HG03442 (cell line): ENCODE measurements around the gene ABITRAM.
A peak's percentile ranks its signal among the peaks of the same experiment; 100 is the strongest.
"Not testable (repeated sequence)": the region's sequence is repeated elsewhere in the genome, so short reads cannot be mapped to it uniquely, and the experiment has no call there.

Experiments used
- ATAC-seq: cut with Tn5 transposase; IDR thresholded peaks from one replicate; pipeline ENCODE4 v1.9.1; 2021; ENCODE audit warnings: mild to moderate bottlenecking, moderate library complexity; ENCODE audit not compliant: unreplicated experiment

ABITRAM gene, protein sequence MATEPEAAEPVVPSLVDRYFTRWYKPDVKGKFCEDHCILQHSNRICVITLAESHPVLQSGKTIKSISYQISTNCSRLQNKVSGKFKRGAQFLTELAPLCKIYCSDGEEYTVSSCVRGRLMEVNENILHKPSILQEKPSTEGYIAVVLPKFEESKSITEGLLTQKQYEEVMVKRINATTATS

DNA sequence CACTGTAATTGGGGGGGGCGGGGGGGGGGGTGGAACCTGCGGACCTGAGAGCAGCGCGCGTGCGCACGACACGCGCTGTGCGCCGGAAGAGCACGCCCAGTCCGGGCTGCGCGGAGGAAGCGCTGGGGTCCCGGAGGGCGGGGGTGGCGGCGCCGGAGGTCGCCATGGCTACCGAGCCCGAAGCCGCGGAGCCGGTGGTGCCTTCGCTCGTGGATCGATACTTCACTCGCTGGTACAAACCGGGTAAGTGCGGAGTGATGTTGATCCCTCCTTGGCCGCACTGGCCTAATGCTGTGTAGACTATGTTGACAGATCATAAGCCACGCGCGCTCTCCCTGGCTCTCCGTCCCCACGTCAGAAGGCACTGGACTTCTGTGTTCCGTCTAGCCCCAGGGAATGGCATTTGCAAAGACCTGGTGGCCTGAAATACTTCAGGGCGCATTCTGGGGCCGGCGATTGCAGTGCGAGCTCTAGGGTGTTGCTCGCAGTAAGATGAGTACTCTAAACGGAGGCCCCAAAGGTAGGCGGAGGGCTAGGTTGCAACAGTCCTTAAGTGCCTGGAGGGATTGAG, at the start of gene ABITRAM:
TSS of gene ABITRAM (plus strand) at position 78 of the 571 bp plus-strand sequence. CDS start at position 165, 87 bp downstream.
- ATAC-seq, result peak; percentile 69

- no peak for ATAC-seq
Observed at GRCh38 chr9:108884701-108885100, 49.5 kb upstream of the ABITRAM start.

- peak; percentile 99 for ATAC-seq
Observed at GRCh38 chr9:108885643-108886348, 48.4 kb upstream of the ABITRAM start.

- not testable (repeated sequence) for ATAC-seq
Observed at GRCh38 chr9:108886594-108887271, 47.5 kb upstream of the ABITRAM start.

GRCh38 chr9:108889649-108890067, 44.5 kb upstream of the ABITRAM start:
- no peak for ATAC-seq

DNA sequence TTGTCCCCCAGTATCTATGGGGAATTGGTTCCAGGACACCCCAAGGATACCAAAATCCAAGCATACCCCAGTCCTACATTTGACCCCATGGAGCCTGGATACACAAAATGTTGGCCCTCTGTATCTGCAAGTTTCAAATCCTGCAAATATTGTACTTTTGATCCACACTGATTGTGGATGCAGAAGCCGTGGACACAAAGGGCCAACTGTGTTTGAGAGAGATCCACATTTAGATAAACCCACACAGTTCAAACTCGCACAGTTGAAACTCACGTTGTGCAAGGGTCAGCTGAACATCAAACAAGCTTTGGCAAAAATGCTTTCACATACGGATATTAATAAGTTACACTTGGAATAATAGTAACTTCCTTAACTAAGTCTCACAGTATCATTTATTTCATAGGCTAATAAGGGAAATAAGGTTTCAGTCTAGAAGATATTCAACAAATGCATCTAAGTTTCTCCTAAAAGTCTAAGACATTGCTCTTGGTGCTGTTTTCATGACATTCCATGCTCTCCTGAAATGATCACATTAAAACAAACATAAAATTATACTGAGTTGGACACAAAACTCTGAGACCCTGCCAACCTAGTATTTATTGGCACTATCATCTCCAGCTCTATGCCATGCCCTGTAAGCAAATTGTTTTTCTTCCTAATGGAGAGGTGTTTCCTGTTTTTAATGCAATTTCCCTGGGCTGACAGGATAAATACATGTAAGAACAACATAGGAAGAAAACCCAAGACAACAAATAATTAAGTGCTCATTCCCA, 39.8 kb upstream of the ABITRAM start:
- no peak for ATAC-seq

- ATAC-seq, result no peak
Observed at GRCh38 chr9:108897324-108898096, 36.7 kb upstream of the ABITRAM start.

GRCh38 chr9:108899023-108899695, 35.0 kb upstream of the ABITRAM start:
- ATAC-seq, result not testable (repeated sequence)

DNA sequence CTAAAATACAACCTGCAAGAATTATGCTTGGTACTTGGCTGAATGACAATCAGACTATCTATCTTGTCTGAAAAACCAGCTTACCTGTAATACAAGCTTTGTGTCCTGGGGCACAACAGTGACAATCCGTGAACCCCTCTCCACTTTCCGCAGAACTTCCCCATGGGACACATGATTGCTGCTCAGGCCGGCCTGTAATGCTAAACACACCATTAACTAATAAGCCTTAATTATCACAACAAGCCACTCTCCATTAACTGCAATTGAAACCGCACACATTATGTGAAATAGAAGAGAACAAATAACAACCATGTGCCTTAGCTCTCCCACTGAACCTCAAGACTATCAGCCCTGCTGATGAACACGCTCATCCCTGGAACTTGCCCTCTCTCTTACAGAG, 34.0 kb upstream of the ABITRAM start:
- ATAC-seq, result no peak

DNA sequence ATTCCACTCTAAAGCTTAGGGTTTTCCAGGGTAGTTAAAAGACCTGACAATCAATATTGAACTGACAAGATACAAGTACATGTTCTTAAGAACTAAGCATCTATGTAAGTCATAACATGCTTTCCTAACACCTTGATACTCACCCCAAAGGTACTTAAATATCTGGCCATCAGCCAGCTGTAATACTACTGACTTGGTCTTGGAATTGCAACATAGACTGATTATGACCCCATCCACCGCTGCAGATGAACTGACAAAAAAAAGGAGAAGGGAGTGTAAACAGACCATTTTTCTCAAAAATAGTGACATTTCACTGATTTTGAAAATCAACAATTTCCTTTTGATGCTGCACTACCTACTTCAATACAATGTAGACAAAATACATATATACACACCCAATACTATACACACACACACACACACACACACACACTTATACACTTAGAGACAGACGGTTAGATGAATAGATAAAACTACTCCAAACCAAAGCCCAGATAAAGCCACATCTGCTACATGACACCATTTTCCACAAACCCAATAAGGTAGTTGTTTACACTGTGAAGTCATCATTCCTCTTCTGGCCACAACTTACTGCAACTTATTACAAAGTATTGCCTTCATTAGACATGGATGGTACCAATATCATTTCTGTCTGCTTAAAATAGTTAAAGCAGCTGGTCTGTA, 30.6 kb upstream of the ABITRAM start:
- ATAC-seq, result no peak

DNA sequence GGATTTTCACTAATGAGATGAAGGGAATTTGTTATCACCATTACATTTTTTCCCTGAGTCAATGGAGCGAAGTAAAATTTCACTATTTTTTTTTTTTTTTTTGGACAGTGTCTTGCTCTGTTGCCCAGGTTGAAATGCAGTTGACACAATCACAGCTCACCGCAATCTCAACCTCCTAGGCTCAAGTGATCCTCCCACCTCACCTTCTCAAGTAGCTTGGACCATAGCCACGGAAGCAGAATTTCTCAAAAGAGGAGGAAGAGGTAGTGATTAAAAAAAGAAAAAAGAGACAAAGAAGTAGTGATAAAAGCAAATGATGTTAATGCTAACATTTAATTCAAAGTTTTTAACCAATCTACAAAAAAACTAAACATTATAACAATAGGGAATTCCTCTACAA, 30.0 kb upstream of the ABITRAM start:
- no peak for ATAC-seq

DNA sequence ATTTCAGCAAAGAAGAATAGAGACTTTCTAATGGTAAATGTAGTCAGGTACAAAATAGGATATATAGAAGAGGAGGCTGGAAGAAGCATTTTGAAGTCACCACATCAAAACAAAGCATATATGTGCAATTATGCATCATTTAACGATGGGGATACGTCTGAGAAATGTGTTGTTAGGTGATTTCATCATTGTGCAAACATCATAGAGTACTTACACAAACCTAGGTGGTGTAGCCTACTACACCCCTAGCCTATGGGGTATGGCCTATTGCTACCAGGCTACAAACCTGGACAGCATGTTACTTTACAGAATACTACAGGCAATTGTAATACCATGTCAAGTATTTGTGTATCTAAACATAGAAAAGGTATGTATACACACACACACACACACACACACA, 28.7 kb upstream of the ABITRAM start:
- ATAC-seq, result no peak

GRCh38 chr9:108910402-108910801, 23.8 kb upstream of the ABITRAM start:
- ATAC-seq, result no peak

DNA sequence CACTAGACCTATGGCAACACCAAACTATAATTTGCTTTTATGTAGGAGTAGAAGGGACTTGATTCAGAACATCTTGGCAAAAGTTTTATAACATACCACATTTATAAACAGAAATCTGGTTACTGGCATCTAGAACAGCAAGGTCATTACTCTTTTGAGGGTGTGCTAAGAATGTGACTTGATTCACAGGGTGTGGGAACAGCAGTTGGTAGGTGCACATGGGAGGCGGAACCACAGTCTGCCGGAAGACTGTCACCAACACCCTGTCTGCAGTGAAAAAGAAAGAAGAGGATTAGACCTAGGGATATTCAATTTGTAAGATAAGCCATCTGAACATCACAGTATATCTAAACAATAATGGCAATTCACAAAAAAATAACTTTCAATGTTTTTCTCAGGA, 23.3 kb upstream of the ABITRAM start:
- no peak for ATAC-seq

DNA sequence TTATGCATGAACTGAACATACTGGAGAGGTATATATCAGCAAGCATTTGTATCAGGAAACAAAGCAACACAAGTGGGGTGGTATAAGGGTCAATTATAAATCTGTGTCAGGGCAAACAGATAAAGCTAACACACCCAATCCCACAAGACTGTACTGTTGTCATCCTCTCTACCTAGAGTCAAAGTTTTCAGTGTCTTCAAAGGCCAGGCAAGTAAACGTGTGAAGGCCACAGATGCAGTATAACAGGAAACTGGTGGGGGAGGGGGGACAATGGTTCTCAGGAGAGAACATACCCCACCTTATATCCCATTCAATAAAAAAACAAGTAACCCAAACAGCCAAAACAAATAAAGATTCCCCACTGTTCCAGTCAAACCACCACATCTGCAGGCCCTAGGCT, 22.4 kb upstream of the ABITRAM start:
- no peak for ATAC-seq

GRCh38 chr9:108913391-108913790, 20.8 kb upstream of the ABITRAM start:
- no peak for ATAC-seq

- ATAC-seq, result no peak
Observed at GRCh38 chr9:108919517-108919916, 14.7 kb upstream of the ABITRAM start.

- not testable (repeated sequence) for ATAC-seq
Observed at GRCh38 chr9:108920401-108920800, 13.8 kb upstream of the ABITRAM start.

DNA sequence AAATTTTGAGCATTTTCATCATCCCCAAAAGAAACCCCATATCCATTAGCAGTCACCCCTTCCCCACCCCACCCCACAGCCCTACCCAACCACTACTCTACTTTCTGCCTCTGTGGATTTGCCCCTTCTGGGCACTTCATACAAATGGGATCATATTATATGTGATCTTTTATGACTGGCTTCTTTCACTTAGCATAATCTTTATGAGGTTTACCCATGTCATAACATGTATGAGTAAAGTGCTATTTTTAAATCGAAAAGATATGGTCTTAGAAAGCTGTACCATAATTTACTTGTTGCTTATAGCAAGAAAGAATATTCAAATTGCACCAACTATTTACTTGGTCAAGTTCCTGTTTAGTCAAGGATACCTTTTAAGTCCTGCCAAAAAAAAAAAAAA, 13.0 kb upstream of the ABITRAM start:
- no peak for ATAC-seq
